GM23248 (cell line): ENCODE measurements around the gene RNF149. TPM values are rescaled to one million over a fixed set of nuclear protein-coding genes. Genes with fewer than 3 reads are reported as not detected.

ENCODE experiments used
- DNase-seq: peaks from one replicate; pipeline ENCODE4 v3.0.0-alpha.2; 2015
- H2AFZ ChIP-seq: fragments of 200-600 bp; sonication (generic); 2 replicates; pipeline ENCODE4 v1.6.1; 2016; ENCODE audit warnings: antibody characterized with exemption
- H3F3A ChIP-seq: fragments of 200-600 bp; sonication (generic); 2 replicates; pipeline ENCODE4 v1.6.1; 2016; ENCODE audit warnings: mild to moderate bottlenecking, antibody characterized with exemption, mixed run types; ENCODE audit not compliant: insufficient read depth
- H3K27ac ChIP-seq: fragments of 200-600 bp; sonication (generic); 2 replicates; pipeline ENCODE4 v1.5.1; 2016; ENCODE audit warnings: mild to moderate bottlenecking
- H3K27me3 ChIP-seq: fragments of 200-600 bp; sonication (generic); replicated peaks from 2 replicates; pipeline ENCODE4 v1.6.1; 2016; ENCODE audit warnings: mild to moderate bottlenecking; ENCODE audit not compliant: insufficient read depth
- H3K36me3 ChIP-seq: fragments of 200-600 bp; sonication (generic); 2 replicates; pipeline ENCODE4 v1.6.1; 2016; ENCODE audit warnings: low read depth, mild to moderate bottlenecking
- H3K4me1 ChIP-seq: fragments of 200-600 bp; sonication (generic); 2 replicates; pipeline ENCODE4 v1.6.1; 2016; ENCODE audit warnings: mild to moderate bottlenecking; ENCODE audit not compliant: insufficient read depth
- H3K4me2 ChIP-seq: fragments of 200-600 bp; sonication (generic); one replicate; pipeline ENCODE4 v1.6.1; 2016; ENCODE audit warnings: mild to moderate bottlenecking; ENCODE audit not compliant: unreplicated experiment
- H3K4me3 ChIP-seq: fragments of 200-600 bp; sonication (generic); 2 replicates; pipeline ENCODE4 v1.5.1; 2016; ENCODE audit warnings: mild to moderate bottlenecking
- H3K79me2 ChIP-seq: fragments of 200-600 bp; sonication (generic); 2 replicates; pipeline ENCODE4 v1.6.1; 2016; ENCODE audit warnings: mild to moderate bottlenecking; ENCODE audit not compliant: insufficient read depth
- H3K9ac ChIP-seq: fragments of 200-600 bp; sonication (generic); 2 replicates; pipeline ENCODE4 v1.6.1; 2016; ENCODE audit warnings: mild to moderate bottlenecking
- H3K9me2 ChIP-seq: fragments of 200-600 bp; sonication (generic); 2 replicates; pipeline ENCODE4 v1.6.1; 2016; ENCODE audit warnings: mixed run types, mild to moderate bottlenecking, moderate library complexity; ENCODE audit not compliant: insufficient read depth
- H3K9me3 ChIP-seq: fragments of 200-600 bp; sonication (generic); one replicate; pipeline ENCODE4 v1.6.1; 2017; ENCODE audit warnings: low read depth
- H4K20me1 ChIP-seq: fragments of 200-600 bp; sonication (generic); 2 replicates; pipeline ENCODE4 v1.6.0; 2016; ENCODE audit not compliant: insufficient read depth
- EZH2 ChIP-seq: fragments of 200-600 bp; sonication (generic); IDR thresholded peaks from 2 replicates; pipeline ENCODE4 v1.6.1; 2018; ENCODE audit warnings: antibody characterized with exemption, mild to moderate bottlenecking; ENCODE audit not compliant: insufficient read depth, poor library complexity, severe bottlenecking
- EZH2phosphoT487 ChIP-seq: fragments of 200-600 bp; sonication (generic); IDR thresholded peaks from 2 replicates; pipeline ENCODE4 v1.6.1; 2018; ENCODE audit warnings: antibody characterized with exemption, moderate library complexity, mild to moderate bottlenecking, low read depth; ENCODE audit not compliant: insufficient read depth
- WGBS, 2 experiments: methylation state at CpG; one replicate each; pipeline ENCODE4 v1.1.6; 2015 to 2017; ENCODE audit warnings: low lambda C conversion rate in 2 of 2, low coverage in 1 of 2; ENCODE audit errors: missing lambda C conversion rate in 2 of 2; 5-methylcytosine and 5-hydroxymethylcytosine counted together
- in situ Hi-C: fragments of 300-500 bp; cut with MboI; formaldehyde crosslinking; loops from 2 replicates; pipeline ENCODE4 v1.15.0; 2020
- polyA plus RNA-seq: library from polyadenylated mRNA; unstranded; fragments of >200 nt; fragmentation: Nextera tagmentation; extraction: Ambion mirVana; gene quantifications from 2 replicates; pipeline ENCODE4 v1.2.1, GENCODE V29; 2016
- total RNA-seq: library from RNA; depleted of rRNA; stranded (reverse); fragments of >200 nt; shearing (Covaris generic); gene quantifications from 2 replicates; pipeline ENCODE4 v1.2.3, GENCODE V29; 2014

RNF149 gene
- total and polyA plus RNA-seq, 2 experiments from 2014 or later, result 51.9 to 58.1 TPM

DNA sequence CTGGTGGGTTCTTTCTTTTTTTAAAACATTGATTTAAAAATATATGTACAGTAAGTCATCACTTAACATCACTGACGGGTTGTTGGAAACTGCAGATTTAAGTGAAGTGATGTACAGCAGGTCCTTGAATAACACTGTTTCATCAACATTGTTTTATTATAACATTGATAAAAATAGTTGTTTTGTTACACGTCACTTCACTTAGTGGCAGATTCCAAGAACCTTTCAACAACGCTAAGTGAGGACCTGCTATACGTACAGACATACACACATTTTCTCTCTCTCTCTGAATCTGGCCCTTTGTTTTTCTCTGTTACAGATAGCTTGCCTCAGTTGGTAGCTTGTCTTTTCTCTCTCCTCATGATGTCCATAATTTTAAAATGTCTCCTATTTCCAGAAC lies 46.4 kb downstream of the RNF149 start:
- DNase-seq, result no peak
- TF ChIP-seq EZH2 (no peak), EZH2phosphoT487 (no peak)
- no peak overlapping the region for H3K4me2 ChIP-seq
- no peak overlapping the region for H3K27ac ChIP-seq
- H2AFZ ChIP-seq, result no peak overlapping the region
- H3K36me3 ChIP-seq, result peaks cover 39% of the 10 kb centered on the region
- no peak overlapping the region for H3K9ac ChIP-seq
- no peaks in the 10 kb centered on the region for H3K27me3 ChIP-seq
- no peaks in the 10 kb centered on the region for H3K4me1 ChIP-seq
- no peaks in the 10 kb centered on the region for H3K9me3 ChIP-seq
- H3K79me2 ChIP-seq, result peaks cover 52% of the 10 kb centered on the region
- no peaks in the 10 kb centered on the region for H3K9me2 ChIP-seq
- in situ Hi-C loops, result no loop called here
- no peaks in the 10 kb centered on the region for H4K20me1 ChIP-seq
- WGBS, 2 experiments, result 98% methylated on average over 4 of the region's 4 CpGs
- H3K4me3 ChIP-seq, result no peak overlapping the region
- H3F3A ChIP-seq, result peaks cover 18% of the 10 kb centered on the region; the same call in 1 of the 2 replicates

DNA sequence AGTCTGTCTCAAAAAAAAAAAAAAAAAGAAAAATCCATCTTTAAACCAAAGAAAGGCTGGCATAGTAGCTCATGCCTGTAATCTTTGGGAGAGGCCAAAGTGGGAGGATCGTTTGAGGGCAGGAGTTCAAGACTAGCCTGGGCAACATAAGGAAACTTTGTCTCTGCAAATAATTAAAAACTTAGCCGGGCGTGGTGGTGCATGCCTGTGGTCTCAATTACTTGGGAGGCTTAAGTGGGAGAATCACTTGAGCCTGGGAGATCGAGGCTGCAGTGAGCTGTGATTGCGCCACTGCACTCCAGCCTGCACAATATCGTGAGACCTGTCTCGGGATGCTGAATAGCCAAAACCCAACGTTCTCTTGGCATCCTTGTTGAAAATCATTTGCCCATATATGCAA lies 49.7 kb downstream of the RNF149 start:
- TF ChIP-seq EZH2, result no peak
- TF ChIP-seq EZH2phosphoT487, result no peak
- H3K4me1 ChIP-seq, result peaks cover 10% of the 10 kb centered on the region
- no peaks in the 10 kb centered on the region for H3K27me3 ChIP-seq
- no peaks in the 10 kb centered on the region for H3K9me3 ChIP-seq
- no peaks in the 10 kb centered on the region for H3K9me2 ChIP-seq
- in situ Hi-C loops, result no loop called here
- H3F3A ChIP-seq, result peaks cover 10% of the 10 kb centered on the region; the same call in 1 of the 2 replicates
- no peak overlapping the region for H2AFZ ChIP-seq
- DNase-seq, result no peak
- no peak overlapping the region for H3K9ac ChIP-seq
- no peak overlapping the region for H3K27ac ChIP-seq
- H3K4me3 ChIP-seq, result no peak overlapping the region
- no peaks in the 10 kb centered on the region for H4K20me1 ChIP-seq
- 87 to 89% methylated on average over 8 of the region's 8 CpGs for WGBS, 2 experiments
- H3K79me2 ChIP-seq, result peaks cover 78% of the 10 kb centered on the region
- H3K36me3 ChIP-seq, result peaks cover 25% of the 10 kb centered on the region
- H3K4me2 ChIP-seq, result no peak overlapping the region

DNA sequence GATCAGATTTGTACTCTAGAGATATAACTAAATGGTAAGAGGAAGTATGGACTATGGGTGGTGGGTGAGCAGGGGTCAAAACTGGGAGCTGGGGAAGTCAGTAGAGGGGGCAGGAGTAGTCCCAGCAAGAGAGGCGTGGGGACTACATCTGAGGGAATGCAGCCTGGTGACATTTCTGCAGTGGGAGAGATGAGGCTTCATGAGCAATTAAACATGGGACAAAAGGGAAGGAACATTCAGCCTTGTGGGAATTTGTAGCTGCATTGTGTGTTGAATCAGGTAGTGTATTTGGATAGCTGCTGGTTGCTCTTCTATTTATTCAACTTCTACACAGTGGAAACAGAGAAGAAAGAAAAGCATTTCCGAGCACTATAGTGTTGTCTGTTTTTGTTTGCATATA lies 52.2 kb downstream of the RNF149 start:
- Histone ChIP-seq H3K9me3 (no peaks in the 10 kb centered on the region), H3K27me3 (no peaks in the 10 kb centered on the region), H3K79me2 (peaks cover 81% of the 10 kb centered on the region), H3F3A (peaks cover 4% of the 10 kb centered on the region; the same call in 1 of the 2 replicates), H3K4me2 (no peak overlapping the region), H3K27ac (no peak overlapping the region), H3K9ac (no peak overlapping the region), H3K36me3 (peaks cover 9% of the 10 kb centered on the region; the same call in 1 of the 2 replicates), H3K9me2 (no peaks in the 10 kb centered on the region), H2AFZ (no peak overlapping the region), H3K4me3 (no peak overlapping the region), H4K20me1 (no peaks in the 10 kb centered on the region), H3K4me1 (peaks cover 11% of the 10 kb centered on the region)
- TF ChIP-seq EZH2phosphoT487 (no peak), EZH2 (no peak)
- 90 to 100% methylated on average over 2 of the region's 2 CpGs for WGBS, 2 experiments
- no peak for DNase-seq
- in situ Hi-C loops, result no loop called here

DNA sequence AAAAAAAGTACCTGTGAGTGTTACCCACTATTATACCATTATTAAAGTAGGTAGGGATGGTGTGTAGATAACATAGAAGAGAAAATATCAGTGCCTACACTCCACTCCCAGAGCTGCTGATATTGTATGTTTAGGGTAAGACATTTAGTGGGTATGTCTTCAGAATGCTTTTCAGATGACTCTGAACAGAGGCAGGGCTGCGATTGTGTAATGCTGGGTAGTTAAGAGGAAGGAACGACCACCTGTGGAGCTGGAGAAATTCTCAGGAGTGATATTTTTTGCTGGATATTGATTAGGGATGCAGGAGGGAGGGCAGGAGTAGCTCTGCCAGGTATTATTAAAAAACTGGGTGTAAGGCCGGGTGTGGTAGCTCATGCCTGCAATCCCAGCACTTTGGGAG lies 53.0 kb downstream of the RNF149 start:
- H3K79me2 ChIP-seq, result peaks cover 73% of the 10 kb centered on the region
- no peaks in the 10 kb centered on the region; the same call in 1 of the 2 replicates for H3F3A ChIP-seq
- no peak overlapping the region for H2AFZ ChIP-seq
- TF ChIP-seq EZH2phosphoT487 (no peak), EZH2 (no peak)
- no peaks in the 10 kb centered on the region for H3K9me2 ChIP-seq
- peaks cover 9% of the 10 kb centered on the region; the same call in 1 of the 2 replicates for H3K36me3 ChIP-seq
- no peaks in the 10 kb centered on the region for H3K27me3 ChIP-seq
- H3K27ac ChIP-seq, result no peak overlapping the region
- no peak overlapping the region for H3K4me2 ChIP-seq
- no peak overlapping the region for H3K4me3 ChIP-seq
- no peak overlapping the region for H3K9ac ChIP-seq
- H3K9me3 ChIP-seq, result no peaks in the 10 kb centered on the region
- H3K4me1 ChIP-seq, result peaks cover 11% of the 10 kb centered on the region
- WGBS, 2 experiments, result 62 to 68% methylated on average over 3 of the region's 3 CpGs
- H4K20me1 ChIP-seq, result no peaks in the 10 kb centered on the region
- DNase-seq, result peak; percentile 51
- in situ Hi-C loops, result no loop called here
